HepG2 (cell line): ENCODE data around the gene SEPTIN10. TPM values are rescaled to one million over a fixed set of nuclear protein-coding genes. Genes with fewer than 3 reads are reported as not detected.
A peak's percentile ranks its signal among the peaks of the same experiment; 100 is the strongest.

Experiments used
- CHD4 ChIP-seq: fragments of 200-600 bp; sonication (generic); IDR thresholded peaks from 2 replicates; pipeline ENCODE4 v1.7.0; 2017; ENCODE audit warnings: mild to moderate bottlenecking, low read length, borderline replicate concordance
- DPF2 ChIP-seq: sonication (generic); formaldehyde crosslinking; IDR thresholded peaks from 2 replicates; pipeline ENCODE4 v1.4.0; 2020; ENCODE audit warnings: mild to moderate bottlenecking, low read depth, missing genetic modification reagents, borderline replicate concordance
- ESRRA ChIP-seq: sonication (generic); formaldehyde crosslinking; IDR thresholded peaks from 2 replicates; pipeline ENCODE4 v1.5.1; 2020; ENCODE audit warnings: mild to moderate bottlenecking, low read depth, missing genetic modification reagents
- GPN1 ChIP-seq: sonication (generic); formaldehyde crosslinking; IDR thresholded peaks from 2 replicates; pipeline ENCODE4 v1.5.1; 2020; ENCODE audit warnings: missing genetic modification reagents, borderline replicate concordance
- HIVEP1 ChIP-seq: sonication (generic); formaldehyde crosslinking; IDR thresholded peaks from 2 replicates; pipeline ENCODE4 v1.4.0; 2020; ENCODE audit warnings: mild to moderate bottlenecking, missing genetic modification reagents
- MAFF ChIP-seq: IDR thresholded peaks from 2 replicates; pipeline ENCODE4 v1.6.1; 2011; ENCODE audit warnings: low read depth, low read length, improper control_type of control experiment
- MTA3 ChIP-seq: sonication (generic); formaldehyde crosslinking; IDR thresholded peaks from 2 replicates; pipeline ENCODE4 v1.4.0; 2020; ENCODE audit warnings: missing genetic modification reagents
- RAD51 ChIP-seq: fragments of 450-650 bp; IDR thresholded peaks from 2 replicates; pipeline ENCODE4 v1.6.1; 2016; ENCODE audit warnings: borderline replicate concordance
- SOX13 ChIP-seq, 3 experiments: fragments of 450-650 bp in 1 of 3; sonication (generic) in 1 of 3; formaldehyde crosslinking in 1 of 3; IDR thresholded peaks in 2 of 3; conservative IDR thresholded peaks in 1 of 3; 2 replicates each; pipeline versions ENCODE4 v1.5.0 to v1.6.1; 2016 to 2020; ENCODE audit warnings: antibody characterized with exemption in 1 of 3, mild to moderate bottlenecking in 1 of 3, missing compliant biosample characterization in 1 of 3, missing genetic modification reagents in 1 of 3, moderate library complexity in 1 of 3
- SRSF9 ChIP-seq: fragments of 200-400 bp; formaldehyde crosslinking; IDR thresholded peaks from 2 replicates; pipeline ENCODE4 v1.6.1; 2018; ENCODE audit warnings: borderline replicate concordance, mild to moderate bottlenecking, low read depth, low read length; ENCODE audit not compliant: insufficient read depth, poor library complexity, severe bottlenecking
- TMF1 ChIP-seq: sonication (generic); formaldehyde crosslinking; IDR thresholded peaks from 2 replicates; pipeline ENCODE4 v1.8.1; 2022; ENCODE audit warnings: low read depth, missing genetic modification reagents
- TOPORS ChIP-seq: sonication (generic); formaldehyde crosslinking; IDR thresholded peaks from 2 replicates; pipeline ENCODE4 v1.8.0; 2023; ENCODE audit warnings: mild to moderate bottlenecking, missing genetic modification reagents
- ZBTB7A ChIP-seq: sonication (generic); formaldehyde crosslinking; IDR thresholded peaks from 2 replicates; pipeline ENCODE4 v1.8.0; 2022; ENCODE audit warnings: mild to moderate bottlenecking, missing genetic modification reagents
- ZFY ChIP-seq: sonication (generic); formaldehyde crosslinking; IDR thresholded peaks from 2 replicates; pipeline ENCODE4 v1.4.0; 2020; ENCODE audit warnings: missing genetic modification reagents
- ZNF160 ChIP-seq: sonication (generic); formaldehyde crosslinking; IDR thresholded peaks from 2 replicates; pipeline ENCODE4 v1.8.0; 2022; ENCODE audit warnings: mild to moderate bottlenecking, inconsistent platforms, missing genetic modification reagents
- ZNF224 ChIP-seq: sonication (generic); formaldehyde crosslinking; IDR thresholded peaks from 2 replicates; pipeline ENCODE4 v1.5.0; 2020; ENCODE audit warnings: mild to moderate bottlenecking, missing genetic modification reagents
- ZNF280D ChIP-seq: sonication (generic); formaldehyde crosslinking; IDR thresholded peaks from 2 replicates; pipeline ENCODE4 v1.5.1; 2020; ENCODE audit warnings: mild to moderate bottlenecking, missing genetic modification reagents
- ZNF724P ChIP-seq: sonication (generic); formaldehyde crosslinking; IDR thresholded peaks from 2 replicates; pipeline ENCODE4 v1.8.0; 2022; ENCODE audit warnings: missing genetic modification reagents, borderline replicate concordance
- polyA plus RNA-seq, 8 experiments: library from polyadenylated mRNA; depleted of rRNA in 3 of 8; stranded (reverse) in 7 of 8; unstranded in 1 of 8; fragments of >200 nt; fragmentation: Illumina TruSeq in 4 of 8; extraction: Trizol in 4 of 8; gene quantifications; 2 replicates each; pipeline versions ENCODE4 v1.2.1 to v1.2.3, GENCODE V29; 2011 to 2016; ENCODE audit warnings: low read depth in 4 of 8, missing spikeins in 1 of 8, mixed read lengths in 1 of 8; ENCODE audit not compliant: insufficient read depth in 1 of 8
- total RNA-seq, 5 experiments: library from RNA; depleted of rRNA; stranded (reverse); fragments of >200 nt; fragmentation: Illumina TruSeq; extraction: Trizol; gene quantifications; 2 replicates each; pipeline ENCODE4 v1.2.3, GENCODE V29; 2016; ENCODE audit warnings: low read depth in 1 of 5
- TF ChIP-seq, protein P1 (sequence below): sonication (generic); formaldehyde crosslinking; IDR thresholded peaks from 2 replicates; pipeline ENCODE4 v1.4.0; 2020; ENCODE audit warnings: mild to moderate bottlenecking, missing genetic modification reagents

Gene SEPTIN10
- total and polyA plus RNA-seq, 2 of the 13 experiments (the other 11 are each of a cell fraction or from before 2014, with no cell fraction given): 45.8 to 67.5 TPM

DNA sequence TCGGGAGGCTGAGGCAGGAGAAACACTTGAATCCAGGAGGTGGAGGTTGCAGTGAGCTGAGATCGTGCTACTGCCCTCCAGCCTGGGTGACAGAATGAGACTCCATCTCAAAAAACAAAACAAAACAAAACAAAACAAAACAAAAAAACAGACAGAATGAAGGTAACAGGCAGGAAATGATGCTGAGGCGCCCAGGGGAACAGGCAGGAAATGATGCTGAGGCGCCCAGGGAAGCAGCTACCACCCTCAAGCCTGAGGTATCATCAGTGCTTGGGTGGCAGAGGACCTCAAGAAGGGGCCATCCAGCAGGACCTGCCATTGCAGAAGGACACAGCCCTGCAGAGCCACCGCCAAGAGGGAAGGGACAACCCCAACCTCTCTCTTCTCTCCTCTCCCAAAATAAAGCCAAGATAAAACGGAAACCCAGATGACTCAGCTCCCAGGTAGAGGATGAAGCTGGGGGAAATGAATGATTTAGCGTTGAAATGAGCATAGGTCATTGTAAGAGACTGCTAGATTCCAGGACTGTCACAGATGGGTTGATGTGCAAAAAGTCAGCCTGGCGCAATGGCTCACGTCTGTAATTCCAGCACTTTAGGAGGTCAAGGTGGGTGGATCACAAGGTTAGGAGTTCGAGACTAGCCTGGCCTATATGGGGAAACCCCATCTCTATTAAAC, 19.7 kb upstream of the SEPTIN10 start (continued):
- TF ChIP-seq, protein P1, sequence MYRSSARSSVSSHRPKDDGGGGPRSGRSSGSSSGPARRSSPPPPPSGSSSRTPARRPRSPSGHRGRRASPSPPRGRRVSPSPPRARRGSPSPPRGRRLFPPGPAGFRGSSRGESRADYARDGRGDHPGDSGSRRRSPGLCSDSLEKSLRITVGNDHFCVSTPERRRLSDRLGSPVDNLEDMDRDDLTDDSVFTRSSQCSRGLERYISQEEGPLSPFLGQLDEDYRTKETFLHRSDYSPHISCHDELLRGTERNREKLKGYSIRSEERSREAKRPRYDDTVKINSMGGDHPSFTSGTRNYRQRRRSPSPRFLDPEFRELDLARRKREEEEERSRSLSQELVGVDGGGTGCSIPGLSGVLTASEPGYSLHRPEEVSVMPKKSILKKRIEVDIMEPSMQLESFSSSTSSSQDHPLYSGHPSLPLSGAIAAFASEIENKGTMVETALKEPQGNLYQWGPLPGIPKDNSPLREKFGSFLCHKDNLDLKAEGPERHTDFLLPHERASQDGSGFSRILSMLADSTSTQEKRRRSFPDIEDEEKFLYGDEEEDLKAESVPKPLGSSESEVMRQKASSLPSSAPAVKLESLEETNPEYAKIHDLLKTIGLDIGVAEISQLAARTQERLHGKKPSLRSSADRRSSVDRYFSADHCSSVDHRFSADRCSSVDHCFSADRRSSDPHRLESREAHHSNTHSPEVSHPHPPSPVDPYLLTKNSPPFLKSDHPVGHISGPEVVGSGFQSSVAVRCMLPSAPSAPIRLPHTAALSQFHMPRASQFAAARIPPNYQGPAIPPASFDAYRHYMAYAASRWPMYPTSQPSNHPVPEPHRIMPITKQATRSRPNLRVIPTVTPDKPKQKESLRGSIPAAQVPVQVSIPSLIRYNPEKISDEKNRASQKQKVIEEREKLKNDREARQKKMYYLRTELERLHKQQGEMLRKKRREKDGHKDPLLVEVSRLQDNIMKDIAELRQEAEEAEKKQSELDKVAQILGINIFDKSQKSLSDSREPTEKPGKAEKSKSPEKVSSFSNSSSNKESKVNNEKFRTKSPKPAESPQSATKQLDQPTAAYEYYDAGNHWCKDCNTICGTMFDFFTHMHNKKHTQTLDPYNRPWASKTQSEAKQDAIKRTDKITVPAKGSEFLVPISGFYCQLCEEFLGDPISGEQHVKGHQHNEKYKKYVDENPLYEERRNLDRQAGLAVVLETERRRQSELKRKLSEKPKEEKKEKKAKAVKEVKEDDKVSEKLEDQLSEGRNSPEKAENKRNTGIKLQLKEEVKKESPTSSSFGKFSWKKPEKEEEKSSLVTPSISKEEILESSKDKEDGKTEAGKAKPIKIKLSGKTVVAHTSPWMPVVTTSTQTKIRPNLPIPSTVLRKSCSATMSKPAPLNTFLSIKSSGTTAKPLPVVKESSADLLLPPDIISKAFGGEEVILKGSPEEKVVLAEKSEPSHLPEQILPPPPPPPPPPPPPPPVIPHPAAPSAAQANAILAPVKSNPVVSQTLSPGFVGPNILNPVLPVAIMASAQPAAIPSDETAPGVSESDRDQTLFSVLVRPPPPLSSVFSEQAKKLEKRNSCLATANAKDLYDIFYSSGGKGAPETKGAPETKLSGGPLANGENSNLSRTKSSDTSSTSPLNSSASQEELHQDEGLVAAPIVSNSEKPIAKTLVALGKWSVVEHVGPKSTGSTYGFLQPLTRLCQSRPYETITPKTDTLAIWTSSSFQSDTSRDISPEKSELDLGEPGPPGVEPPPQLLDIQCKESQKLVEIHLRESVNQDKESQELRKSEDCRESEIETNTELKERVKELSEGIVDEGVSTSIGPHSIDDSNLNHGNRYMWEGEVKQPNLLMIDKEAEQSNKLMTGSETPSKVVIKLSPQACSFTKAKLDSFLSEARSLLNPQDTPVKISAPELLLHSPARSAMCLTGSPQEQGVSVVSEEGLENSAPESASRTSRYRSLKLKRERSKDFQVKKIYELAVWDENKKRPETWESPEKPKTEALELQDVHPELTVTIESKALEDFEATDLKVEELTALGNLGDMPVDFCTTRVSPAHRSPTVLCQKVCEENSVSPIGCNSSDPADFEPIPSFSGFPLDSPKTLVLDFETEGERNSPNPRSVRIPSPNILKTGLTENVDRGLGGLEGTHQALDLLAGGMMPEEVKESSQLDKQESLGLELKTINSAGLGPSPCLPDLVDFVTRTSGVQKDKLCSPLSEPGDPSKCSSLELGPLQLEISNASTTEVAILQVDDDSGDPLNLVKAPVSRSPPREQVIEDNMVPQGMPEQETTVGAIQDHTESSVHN (CRISPR knock-in tag): no peak
- no peak for TF ChIP-seq ZNF724P (CRISPR knock-in tag)
- peak; percentile 31; the same call in 1 of the 2 replicates for TF ChIP-seq HIVEP1
- TF ChIP-seq GPN1 (CRISPR knock-in tag): no peak
- TF ChIP-seq TOPORS (CRISPR knock-in tag): no peak
- no peak for TF ChIP-seq ZNF224 (CRISPR knock-in tag)
- TF ChIP-seq MTA3 (CRISPR knock-in tag): no peak
- no peak for TF ChIP-seq SOX13 (IDR thresholded peaks at IDR 0.05)
- no peak for TF ChIP-seq SOX13 (CRISPR knock-in tag; conservative IDR thresholded peaks at IDR 0.05 in 1 of 2, IDR thresholded peaks at IDR 0.05 in 1 of 2)
- no peak for TF ChIP-seq ZNF280D
- TF ChIP-seq MAFF: no peak
- TF ChIP-seq DPF2: no peak
- TF ChIP-seq ZNF160 (CRISPR knock-in tag): no peak
- TF ChIP-seq TMF1 (CRISPR knock-in tag): 0 out of 2 replicates have a peak, but pooled peaks have one; percentile 23
- TF ChIP-seq CHD4: no peak
- TF ChIP-seq ZBTB7A (CRISPR knock-in tag): 0 out of 2 replicates have a peak, but pooled peaks have one; percentile 23
- TF ChIP-seq RAD51: no peak
- TF ChIP-seq ZFY (CRISPR knock-in tag): no peak
- TF ChIP-seq SRSF9: no peak
- no peak for TF ChIP-seq ESRRA (CRISPR knock-in tag)
